Uterus (tissue), 4 donors: ENCODE measurements around the gene TMEM258. TPM values are rescaled to one million over a fixed set of nuclear protein-coding genes. Genes with fewer than 3 reads are reported as not detected.

ENCODE experiments used
- DNase-seq, 2 donors: peaks; one replicate each; pipeline ENCODE4 v3.0.0-alpha.2; 2019 to 2020
- H3K27ac ChIP-seq, 2 donors: fragments of 200-600 bp; sonication (generic); 1 replicate in 1 of 2; 2 replicates in 1 of 2; pipeline ENCODE4 v1.5.1; 2016 to 2018
- H3K27me3 ChIP-seq, 2 donors: fragments of 200-600 bp; sonication (generic); one replicate each; pipeline ENCODE4 v1.5.1; 2018 to 2019; ENCODE audit warnings: control low read depth in 1 of 2
- H3K36me3 ChIP-seq, 2 donors: fragments of 200-600 bp; sonication (generic); one replicate each; pipeline ENCODE4 v1.5.1; 2019; ENCODE audit warnings: control low read depth in 1 of 2
- H3K4me1 ChIP-seq, 2 donors: fragments of 200-600 bp; sonication (generic); one replicate each; pipeline ENCODE4 v1.5.1; 2018 to 2019; ENCODE audit warnings: control low read depth in 1 of 2
- H3K4me3 ChIP-seq, 2 donors: fragments of 200-600 bp; sonication (generic); 1 replicate in 1 of 2; 2 replicates in 1 of 2; pipeline ENCODE4 v1.5.1; 2018 to 2019; ENCODE audit warnings: mild to moderate bottlenecking in 1 of 2
- H3K9me3 ChIP-seq, 2 donors: fragments of 200-600 bp; sonication (generic); one replicate each; pipeline ENCODE4 v1.5.1; 2019; ENCODE audit warnings: control low read depth in 1 of 2
- POLR2A ChIP-seq, 2 donors: fragments of 450-650 bp; IDR thresholded peaks; one replicate each; pipeline ENCODE4 v1.6.1; 2016; ENCODE audit warnings: antibody characterized with exemption in 2 of 2, mild to moderate bottlenecking in 1 of 2, moderate library complexity in 1 of 2
- intact Hi-C: fragments of 100-400 bp; cut with DNase I; formaldehyde crosslinking; loops from one replicate; pipeline ENCODE4 v1.15.1; 2023; ENCODE audit warnings: low total_unique reads
- total RNA-seq, 4 donors: library from RNA; depleted of rRNA in 3 of 4; stranded (reverse); fragments of >200 nt in 3 of 4; gene quantifications; one replicate each; pipeline versions ENCODE4 v1.1.0 to v1.2.4, GENCODE V29; 2014 to 2023
- TF ChIP-seq, protein P1 (sequence below), 4 experiments: fragments of 200-600 bp in 2 of 4; fragments of 450-650 bp in 2 of 4; sonication (generic) in 2 of 4; IDR thresholded peaks; one replicate each; pipeline ENCODE4 v1.5.1; 2016 to 2019; ENCODE audit warnings: antibody characterized with exemption in 4 of 4, mild to moderate bottlenecking in 2 of 4, moderate library complexity in 1 of 4
- donor health status: DM: yes; HTN: yes; CAD: no.

TMEM258 gene
- total RNA-seq, 4 donors from 2014 or later = 14.6 to 96.9 (median 38.7) TPM

DNA sequence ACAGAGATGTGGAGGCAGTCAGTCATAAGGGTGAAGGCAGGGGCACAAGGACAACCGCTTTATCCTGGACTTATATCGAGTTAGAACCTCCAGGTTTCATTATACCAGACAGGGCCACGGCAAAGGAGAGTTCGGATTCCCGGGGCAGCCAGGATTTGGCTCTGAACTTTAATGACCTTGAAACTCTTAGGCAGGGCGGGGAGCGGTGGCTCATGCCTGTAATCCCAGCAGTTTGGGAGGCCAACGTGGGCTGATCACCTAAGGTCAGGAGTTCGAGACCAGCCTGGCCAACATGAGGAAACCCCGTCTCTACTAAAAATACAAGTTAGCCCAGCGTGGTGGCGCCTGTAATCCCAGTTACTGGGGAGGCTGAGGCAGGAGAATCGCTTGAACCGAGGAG is 41.0 kb downstream of the TMEM258 start:
- Histone ChIP-seq H3K4me3 (no peak overlapping the region), H3K36me3 (no peaks in the 10 kb centered on the region), H3K27ac (no peak overlapping the region), H3K4me1 (peaks cover 0 to 3% of the 10 kb centered on the region in 2 donors), H3K9me3 (no peaks in the 10 kb centered on the region), H3K27me3 (no peaks in the 10 kb centered on the region)
- intact Hi-C loops = no loop called here
- DNase-seq = no peak
- TF ChIP-seq POLR2A (IDR thresholded peaks at IDR 0.05) = no peak
- TF ChIP-seq, protein P1, sequence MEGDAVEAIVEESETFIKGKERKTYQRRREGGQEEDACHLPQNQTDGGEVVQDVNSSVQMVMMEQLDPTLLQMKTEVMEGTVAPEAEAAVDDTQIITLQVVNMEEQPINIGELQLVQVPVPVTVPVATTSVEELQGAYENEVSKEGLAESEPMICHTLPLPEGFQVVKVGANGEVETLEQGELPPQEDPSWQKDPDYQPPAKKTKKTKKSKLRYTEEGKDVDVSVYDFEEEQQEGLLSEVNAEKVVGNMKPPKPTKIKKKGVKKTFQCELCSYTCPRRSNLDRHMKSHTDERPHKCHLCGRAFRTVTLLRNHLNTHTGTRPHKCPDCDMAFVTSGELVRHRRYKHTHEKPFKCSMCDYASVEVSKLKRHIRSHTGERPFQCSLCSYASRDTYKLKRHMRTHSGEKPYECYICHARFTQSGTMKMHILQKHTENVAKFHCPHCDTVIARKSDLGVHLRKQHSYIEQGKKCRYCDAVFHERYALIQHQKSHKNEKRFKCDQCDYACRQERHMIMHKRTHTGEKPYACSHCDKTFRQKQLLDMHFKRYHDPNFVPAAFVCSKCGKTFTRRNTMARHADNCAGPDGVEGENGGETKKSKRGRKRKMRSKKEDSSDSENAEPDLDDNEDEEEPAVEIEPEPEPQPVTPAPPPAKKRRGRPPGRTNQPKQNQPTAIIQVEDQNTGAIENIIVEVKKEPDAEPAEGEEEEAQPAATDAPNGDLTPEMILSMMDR (IDR thresholded peaks at IDR 0.05) = no peak

DNA sequence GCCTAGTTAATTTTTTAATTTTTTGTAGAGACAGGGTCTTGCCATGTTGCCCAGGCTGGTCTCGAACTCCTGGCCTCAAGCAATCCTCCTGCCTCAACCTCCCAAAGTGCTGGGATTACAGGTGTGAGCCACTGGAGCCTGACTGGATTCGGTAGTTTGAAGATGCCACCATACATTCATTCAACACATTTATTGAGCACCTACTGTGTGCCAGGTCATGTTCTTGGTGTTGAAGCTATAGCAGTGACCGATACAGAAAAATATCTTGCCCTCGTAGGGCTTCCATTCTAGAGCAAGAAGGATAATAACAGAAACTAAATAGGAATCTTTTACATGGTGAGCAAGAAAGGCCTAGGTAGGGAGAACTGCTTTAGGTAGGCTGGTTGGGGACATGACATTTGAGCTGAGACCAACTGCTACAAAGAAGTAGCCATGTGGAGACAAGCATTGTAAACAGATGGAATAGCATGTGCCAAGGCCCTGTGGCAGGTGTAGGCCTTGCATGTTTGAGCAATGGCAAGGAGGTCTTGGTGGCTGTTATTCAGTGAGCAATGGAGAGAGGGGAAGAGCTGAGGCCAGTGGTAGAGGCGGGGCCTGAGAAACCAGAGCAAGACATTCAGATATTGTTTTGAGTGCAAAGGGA is 41.6 kb downstream of the TMEM258 start:
- intact Hi-C loops = no loop called here
- no peaks in the 10 kb centered on the region for H3K36me3 ChIP-seq

DNA sequence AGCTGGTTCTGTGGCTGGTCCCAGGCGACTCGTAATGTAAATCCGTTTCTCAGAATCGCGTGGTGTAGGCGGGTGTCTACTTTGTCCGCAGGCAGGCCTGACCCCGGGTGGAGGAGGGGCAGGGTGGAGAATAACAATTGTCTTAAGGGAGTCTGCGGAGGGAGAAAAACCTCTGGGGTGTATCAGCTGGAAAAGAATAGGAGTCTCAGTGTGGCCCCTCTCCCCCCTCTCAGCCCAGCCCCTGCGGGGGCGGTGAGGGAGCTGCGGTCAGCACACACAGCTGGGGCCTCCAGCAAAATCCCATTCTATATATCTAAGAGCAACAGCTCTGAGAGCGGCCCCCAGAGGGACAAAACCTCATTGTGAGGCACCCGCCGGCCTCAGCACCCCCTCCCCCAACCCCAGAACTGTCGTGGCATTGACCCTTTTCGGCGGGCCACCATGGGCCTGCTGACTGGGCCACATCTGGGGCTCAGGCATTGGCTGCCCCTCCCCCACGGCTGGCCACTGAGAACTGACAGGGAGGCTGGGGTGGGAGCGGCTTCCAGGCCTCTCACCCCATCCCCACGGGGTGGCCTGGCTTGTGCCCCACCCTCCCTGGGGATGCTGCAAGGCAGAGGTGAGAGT is 42.7 kb downstream of the TMEM258 start:
- no peak overlapping the region for H3K4me3 ChIP-seq
- intact Hi-C loops = loop anchor here (5.0 kb wide), 1 partner anchor 38 kb away; no protein-coding TSS in a partner anchor
- TF ChIP-seq, protein P1 (IDR thresholded peaks at IDR 0.05) = no peak
- no peak for TF ChIP-seq POLR2A (IDR thresholded peaks at IDR 0.05)
- no peak for DNase-seq
- no peaks in the 10 kb centered on the region for H3K4me1 ChIP-seq
- no peaks in the 10 kb centered on the region for H3K27me3 ChIP-seq
- H3K27ac ChIP-seq = no peak overlapping the region
- H3K36me3 ChIP-seq = no peaks in the 10 kb centered on the region
- no peaks in the 10 kb centered on the region for H3K9me3 ChIP-seq

More for the DNA sequence above, 41.6 kb downstream of the TMEM258 start:
- Histone ChIP-seq H3K9me3 (no peaks in the 10 kb centered on the region), H3K4me3 (no peak overlapping the region), H3K4me1 (peaks cover 0 to 3% of the 10 kb centered on the region in 2 donors), H3K27ac (no peak overlapping the region), H3K27me3 (no peaks in the 10 kb centered on the region)
- TF ChIP-seq, protein P1 (IDR thresholded peaks at IDR 0.05) = no peak
- TF ChIP-seq POLR2A (IDR thresholded peaks at IDR 0.05) = no peak
- DNase-seq = no peak

DNA sequence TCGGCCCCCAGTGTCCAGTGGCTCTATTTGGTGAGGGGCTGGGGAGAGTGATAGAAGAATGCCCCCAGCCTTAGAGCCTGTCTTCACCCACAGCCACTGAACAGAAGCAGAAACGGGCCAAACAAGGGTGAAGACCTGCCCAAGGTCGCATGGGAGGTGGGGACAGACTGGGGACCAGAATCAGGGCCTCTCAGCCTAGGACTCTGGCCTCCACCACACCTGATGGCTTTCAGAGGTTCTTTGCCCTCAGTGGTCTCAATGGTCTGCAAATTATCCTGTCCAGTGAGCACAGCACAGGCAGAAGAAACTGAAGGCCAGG is 44.5 kb downstream of the TMEM258 start:
- Histone ChIP-seq H3K36me3 (no peaks in the 10 kb centered on the region), H3K27ac (no peak overlapping the region), H3K27me3 (no peaks in the 10 kb centered on the region), H3K9me3 (no peaks in the 10 kb centered on the region), H3K4me1 (no peaks in the 10 kb centered on the region), H3K4me3 (no peak overlapping the region)
- no peak for DNase-seq
- intact Hi-C loops = loop anchor here (5.0 kb wide), 1 partner anchor 39 kb away; no protein-coding TSS in a partner anchor
- TF ChIP-seq, protein P1 (IDR thresholded peaks at IDR 0.05) = no peak
- TF ChIP-seq POLR2A (IDR thresholded peaks at IDR 0.05) = no peak

DNA sequence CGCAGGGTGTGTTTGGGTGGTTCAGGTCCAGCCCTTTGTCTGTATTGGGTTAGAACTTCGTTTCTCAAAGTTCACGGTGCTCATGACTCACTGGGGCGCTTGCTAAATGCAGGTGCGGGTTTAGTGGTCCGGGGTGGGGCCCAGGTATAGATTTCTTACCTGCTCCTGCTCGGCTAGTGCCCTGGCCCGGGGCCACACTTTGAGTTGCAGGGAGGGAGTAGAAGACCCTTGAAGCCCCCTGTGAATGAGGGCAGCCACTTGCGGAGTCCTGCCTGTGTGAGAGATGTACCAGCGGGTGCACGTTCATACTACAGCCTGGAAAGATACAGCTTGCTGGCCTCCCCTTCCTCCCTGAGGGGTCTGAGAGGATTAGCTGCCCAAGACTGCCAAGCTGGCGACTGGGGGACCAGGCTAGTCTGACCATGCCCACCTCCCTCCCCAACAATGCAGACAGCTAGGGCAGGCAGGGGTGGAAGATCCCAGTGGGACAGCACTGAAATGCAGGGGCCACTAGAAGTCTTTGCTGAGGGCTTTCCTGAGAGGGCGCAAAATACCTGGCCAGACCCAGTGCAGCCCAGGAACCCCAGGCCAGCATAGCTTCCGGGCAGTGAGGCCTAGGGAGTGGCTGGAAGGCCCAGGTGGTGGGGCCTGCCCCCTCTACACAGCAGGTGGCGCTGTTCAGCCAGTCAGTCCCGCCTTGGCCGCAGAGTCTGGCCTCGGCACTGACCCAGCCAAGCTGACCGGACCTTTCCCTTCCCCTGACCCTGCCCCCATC is 45.0 kb downstream of the TMEM258 start:
- H3K9me3 ChIP-seq = no peaks in the 10 kb centered on the region
- H3K27me3 ChIP-seq = no peaks in the 10 kb centered on the region
- DNase-seq = peak; percentile 75 to 84
- intact Hi-C loops = loop anchor here (5.0 kb wide), 1 partner anchor 40 kb away; no protein-coding TSS in a partner anchor
- H3K27ac ChIP-seq = no peak overlapping the region
- no peak overlapping the region for H3K4me3 ChIP-seq
- no peaks in the 10 kb centered on the region for H3K36me3 ChIP-seq
- H3K4me1 ChIP-seq = no peaks in the 10 kb centered on the region
- TF ChIP-seq, protein P1 (IDR thresholded peaks at IDR 0.05) = peak; percentile 84 to 89 (median 86)
- TF ChIP-seq POLR2A (IDR thresholded peaks at IDR 0.05) = no peak
